ENCODE data around the gene NAGPA. TPM values are rescaled to one million over a fixed set of nuclear protein-coding genes. Genes with fewer than 3 reads are reported as not detected.

NAGPA gene
- polyA plus RNA-seq, 1 of the 3 experiments (the other 2 are of a cell fraction), result 16.5 TPM

- Histone ChIP-seq H3K9me3 (no peaks in the 10 kb centered on the region), H3K4me2 (no peak overlapping the region), H3K4me1 (ENCODE audit: control insufficient read depth in 1 of 2, insufficient read depth in 2 of 2, low read depth in 1 of 2, low read length in 1 of 2) (no peaks in the 10 kb centered on the region), H2AFZ (ENCODE audit: low read depth) (no peak overlapping the region), H3F3A (replicated peaks; ENCODE audit: insufficient read depth) (no peaks in the 10 kb centered on the region), H3K9me2 (no peaks in the 10 kb centered on the region), H3K9ac (no peak overlapping the region), H3K27ac (ENCODE audit: low read depth in 2 of 2, low read length in 1 of 2) (no peak overlapping the region), H3K79me2 (ENCODE audit: insufficient read depth) (no peaks in the 10 kb centered on the region), H3K4me3 (ENCODE audit: low read depth in 2 of 2, low read length in 1 of 2) (no peak overlapping the region), H3K27me3 (ENCODE audit: insufficient read depth) (peaks cover 7% of the 10 kb centered on the region; the same call in 1 of the 2 replicates), H3K36me3 (replicated peaks in 1 of 2; ENCODE audit: control insufficient read depth in 1 of 2, insufficient read depth in 2 of 2, low read length in 1 of 2) (no peaks in the 10 kb centered on the region), H4K20me1 (ENCODE audit: insufficient read depth) (no peaks in the 10 kb centered on the region)
- CTCF ChIA-PET, result interaction anchor here (0.8 to 2.3 kb wide), 5 partner anchors 7 to 37 kb away, joined by 3 to 13 read pairs (median 6); partner anchors contain the start of gene ALG1
- no peak for DNase-seq
- TF ChIP-seq USF1 (IDR thresholded peaks at IDR 0.05; ENCODE audit: borderline replicate concordance, low read depth), result no peak
- no peak for TF ChIP-seq POLR2AphosphoS5 (IDR thresholded peaks at IDR 0.05; ENCODE audit: low read depth, low read length)
- TF ChIP-seq FOXM1 (IDR thresholded peaks at IDR 0.05; ENCODE audit: low read depth), result no peak
- TF ChIP-seq USF2 (IDR thresholded peaks at IDR 0.05; ENCODE audit: borderline replicate concordance, low read depth, low read length), result no peak
- no peak for TF ChIP-seq JUND (IDR thresholded peaks at IDR 0.05)
- TF ChIP-seq NRF1 (IDR thresholded peaks at IDR 0.05; ENCODE audit: low read depth, low read length), result no peak
- no peak for TF ChIP-seq FOSL2 (IDR thresholded peaks at IDR 0.05; ENCODE audit: borderline replicate concordance, low read depth)
- TF ChIP-seq MAX (IDR thresholded peaks at IDR 0.05; ENCODE audit: low read depth), result no peak
- TF ChIP-seq, protein P1, sequence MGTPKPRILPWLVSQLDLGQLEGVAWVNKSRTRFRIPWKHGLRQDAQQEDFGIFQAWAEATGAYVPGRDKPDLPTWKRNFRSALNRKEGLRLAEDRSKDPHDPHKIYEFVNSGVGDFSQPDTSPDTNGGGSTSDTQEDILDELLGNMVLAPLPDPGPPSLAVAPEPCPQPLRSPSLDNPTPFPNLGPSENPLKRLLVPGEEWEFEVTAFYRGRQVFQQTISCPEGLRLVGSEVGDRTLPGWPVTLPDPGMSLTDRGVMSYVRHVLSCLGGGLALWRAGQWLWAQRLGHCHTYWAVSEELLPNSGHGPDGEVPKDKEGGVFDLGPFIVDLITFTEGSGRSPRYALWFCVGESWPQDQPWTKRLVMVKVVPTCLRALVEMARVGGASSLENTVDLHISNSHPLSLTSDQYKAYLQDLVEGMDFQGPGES (IDR thresholded peaks at IDR 0.05; ENCODE audit: low read depth, low read length), result no peak
- TF ChIP-seq YY1 (IDR thresholded peaks at IDR 0.05; ENCODE audit: low read depth), result no peak
- TF ChIP-seq MEF2A (IDR thresholded peaks at IDR 0.05; ENCODE audit: borderline replicate concordance, low read depth), result no peak
- no peak for TF ChIP-seq MXI1 (IDR thresholded peaks at IDR 0.05; ENCODE audit: low read depth, low read length)
- no peak for TF ChIP-seq TCF12 (IDR thresholded peaks at IDR 0.05)
- 68% methylated on average over 11 of the region's 16 CpGs for WGBS (ENCODE audit: low lambda C conversion rate)
- POLR2A ChIA-PET, result no interaction called here
Observed at GRCh38 chr16:5054876-5055865, 21.4 kb upstream of the NAGPA start.

DNA sequence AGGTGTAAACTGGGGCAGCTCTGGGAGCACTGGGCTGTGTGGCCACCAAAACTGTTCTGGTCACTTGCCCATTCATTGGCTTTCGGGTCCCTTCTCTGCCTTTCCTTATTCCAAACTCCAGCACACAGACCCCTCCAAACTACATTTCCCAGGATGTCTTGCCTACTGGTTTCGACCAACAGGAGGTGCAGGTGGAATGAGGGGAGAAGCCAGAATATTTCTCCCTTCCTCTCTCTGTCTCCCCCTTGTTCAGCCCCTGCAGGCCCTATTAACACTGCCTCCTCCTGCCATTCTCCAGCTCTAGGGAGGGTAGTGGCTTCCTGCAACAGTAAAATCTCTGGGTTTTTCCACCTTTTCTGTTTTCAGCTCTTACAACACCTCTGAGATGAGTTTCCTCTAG lies 13.2 kb upstream of the NAGPA start:
- H3F3A ChIP-seq (replicated peaks; ENCODE audit: insufficient read depth), result no peaks in the 10 kb centered on the region
- H3K4me3 ChIP-seq (ENCODE audit: low read depth in 2 of 2, low read length in 1 of 2), result no peak overlapping the region
- H3K27me3 ChIP-seq (ENCODE audit: insufficient read depth), result peaks cover 7% of the 10 kb centered on the region; the same call in 1 of the 2 replicates
- 7% methylated on average over 2 of the region's 2 CpGs for WGBS (ENCODE audit: low lambda C conversion rate)
- H2AFZ ChIP-seq (ENCODE audit: low read depth), result no peak overlapping the region
- no peak overlapping the region for H3K4me2 ChIP-seq
- H3K36me3 ChIP-seq (replicated peaks in 1 of 2; ENCODE audit: control insufficient read depth in 1 of 2, insufficient read depth in 2 of 2, low read length in 1 of 2), result no peaks in the 10 kb centered on the region
- no peak for DNase-seq
- no peaks in the 10 kb centered on the region for H3K9me2 ChIP-seq
- H3K27ac ChIP-seq (ENCODE audit: low read depth in 2 of 2, low read length in 1 of 2), result no peak overlapping the region
- no peaks in the 10 kb centered on the region for H3K9me3 ChIP-seq
- H4K20me1 ChIP-seq (ENCODE audit: insufficient read depth), result no peaks in the 10 kb centered on the region
- H3K9ac ChIP-seq, result no peak overlapping the region
- H3K79me2 ChIP-seq (ENCODE audit: insufficient read depth), result no peaks in the 10 kb centered on the region
- CTCF ChIA-PET, result no interaction called here
- POLR2A ChIA-PET, result no interaction called here
- H3K4me1 ChIP-seq (ENCODE audit: control insufficient read depth in 1 of 2, insufficient read depth in 2 of 2, low read depth in 1 of 2, low read length in 1 of 2), result no peaks in the 10 kb centered on the region
- TF ChIP-seq YY1 (IDR thresholded peaks at IDR 0.05; ENCODE audit: low read depth) (no peak), GATA2 (CRISPR knock-in tag; IDR thresholded peaks at IDR 0.05) (no peak), ZBTB33 (IDR thresholded peaks at IDR 0.05; ENCODE audit: borderline replicate concordance, low read depth) (no peak), RCOR1 (IDR thresholded peaks at IDR 0.05; ENCODE audit: low read length) (no peak), USF2 (IDR thresholded peaks at IDR 0.05; ENCODE audit: borderline replicate concordance, low read depth, low read length) (no peak), MEF2A (IDR thresholded peaks at IDR 0.05; ENCODE audit: borderline replicate concordance, low read depth) (no peak), USF1 (IDR thresholded peaks at IDR 0.05; ENCODE audit: borderline replicate concordance, low read depth) (no peak), TEAD4 (IDR thresholded peaks at IDR 0.05; ENCODE audit: borderline replicate concordance, insufficient read depth) (no peak), FOXJ3 (CRISPR knock-in tag; IDR thresholded peaks at IDR 0.05) (no peak), RFX5 (IDR thresholded peaks at IDR 0.05; ENCODE audit: low read length) (no peak)

Data from SK-N-SH (cell line).